HEK293T (cell line): ENCODE results near the gene TAPBP.
A peak's percentile ranks its signal among the peaks of the same experiment; 100 is the strongest.

ENCODE experiments used
- CTCF ChIA-PET: fragments of 350-600 bp; formaldehyde crosslinking; extraction: SDS; loops from one replicate; lab custom pipeline; 2021; ENCODE audit warnings: antibody characterized with exemption, inconsistent platforms; lab: Yijun Ruan, JAX
- POLR2A ChIA-PET: fragments of 350-600 bp; formaldehyde crosslinking; extraction: SDS; loops from one replicate; lab custom pipeline; 2020; ENCODE audit warnings: antibody characterized with exemption, inconsistent platforms; lab: Yijun Ruan, JAX
- DNase-seq: peaks from one replicate; pipeline ENCODE4 v3.0.0; 2012; ENCODE audit warnings: mixed read lengths; ENCODE audit errors: extremely low spot score
- ARNT ChIP-seq: fragments of 450-650 bp; IDR thresholded peaks from 2 replicates; pipeline ENCODE4 v1.6.1; 2017; ENCODE audit warnings: mild to moderate bottlenecking
- BHLHE40 ChIP-seq: fragments of 450-650 bp; IDR thresholded peaks from 2 replicates; pipeline ENCODE4 v1.6.1; 2016; ENCODE audit warnings: mild to moderate bottlenecking, moderate library complexity, borderline replicate concordance
- CTBP1 ChIP-seq: fragments of 450-650 bp; IDR thresholded peaks from 2 replicates; pipeline ENCODE4 v1.6.1; 2016; ENCODE audit warnings: borderline replicate concordance
- ELF4 ChIP-seq: fragments of 450-650 bp; IDR thresholded peaks from 2 replicates; pipeline ENCODE4 v1.6.1; 2017; ENCODE audit warnings: antibody characterized with exemption
- FOXA1 ChIP-seq: fragments of 450-650 bp; IDR thresholded peaks from 2 replicates; pipeline ENCODE4 v1.6.1; 2016; ENCODE audit warnings: mild to moderate bottlenecking
- FOXK2 ChIP-seq: fragments of 450-650 bp; IDR thresholded peaks from 2 replicates; pipeline ENCODE4 v1.6.1; 2016; ENCODE audit warnings: mild to moderate bottlenecking
- FOXM1 ChIP-seq: fragments of 450-650 bp; IDR thresholded peaks from 2 replicates; pipeline ENCODE4 v1.6.1; 2017; ENCODE audit warnings: mild to moderate bottlenecking, borderline replicate concordance
- HDGF ChIP-seq: fragments of 450-650 bp; IDR thresholded peaks from 2 replicates; pipeline ENCODE4 v1.6.1; 2017; ENCODE audit warnings: antibody characterized with exemption, borderline replicate concordance
- L3MBTL2 ChIP-seq: fragments of 450-650 bp; conservative IDR thresholded peaks from 2 replicates; pipeline ENCODE4 v1.6.1; 2016; ENCODE audit warnings: mild to moderate bottlenecking
- LEF1 ChIP-seq: fragments of 450-650 bp; IDR thresholded peaks from 2 replicates; pipeline ENCODE4 v1.6.1; 2017; ENCODE audit warnings: mild to moderate bottlenecking, borderline replicate concordance
- NFRKB ChIP-seq: fragments of 450-650 bp; IDR thresholded peaks from 2 replicates; pipeline ENCODE4 v1.6.1; 2016; ENCODE audit warnings: mild to moderate bottlenecking, moderate library complexity
- PKNOX1 ChIP-seq: fragments of 450-650 bp; IDR thresholded peaks from 2 replicates; pipeline ENCODE4 v1.6.1; 2016
- SP1 ChIP-seq: fragments of 450-650 bp; IDR thresholded peaks from 2 replicates; pipeline ENCODE4 v1.6.1; 2017
- SUZ12 ChIP-seq: fragments of 450-650 bp; IDR thresholded peaks from 2 replicates; pipeline ENCODE4 v1.6.1; 2016; ENCODE audit warnings: mild to moderate bottlenecking
- TARDBP ChIP-seq: fragments of 450-650 bp; IDR thresholded peaks from 2 replicates; pipeline ENCODE4 v1.6.1; 2016
- ZNF384 ChIP-seq: fragments of 450-650 bp; IDR thresholded peaks from 2 replicates; pipeline ENCODE4 v1.6.1; 2016

Gene TAPBP

GRCh38 chr6:33330736-33331135 is 16.9 kb upstream of the TAPBP start:
- no peak for DNase-seq
- ChIA-PET CTCF (no interaction called here), POLR2A (no interaction called here)
- TF ChIP-seq FOXK2 (no peak), L3MBTL2 (no peak), ZNF384 (no peak), SUZ12 (no peak), FOXA1 (no peak), BHLHE40 (no peak), NFRKB (no peak), TARDBP (no peak)

GRCh38 chr6:33329058-33329457 is 15.2 kb upstream of the TAPBP start:
- CTCF ChIA-PET: interaction anchor here (0.5 kb wide), 1 partner anchor 11 kb away, joined by 3 read pairs; no protein-coding TSS in a partner anchor
- TF ChIP-seq NFRKB: no peak
- no peak for TF ChIP-seq HDGF
- no peak for TF ChIP-seq SP1
- no peak for TF ChIP-seq LEF1
- no peak for TF ChIP-seq FOXK2
- TF ChIP-seq PKNOX1: no peak
- POLR2A ChIA-PET: interaction anchor here (0.7 kb wide), 1 partner anchor 1991 kb away, joined by 3 read pairs; no protein-coding TSS in a partner anchor
- DNase-seq: no peak

- DNase-seq: no peak
- no peak for TF ChIP-seq FOXM1
- TF ChIP-seq TARDBP: no peak
- ChIA-PET POLR2A (interaction anchor here (0.7 to 1.1 kb wide), 3 partner anchors 22 to 102 kb away, joined by 3 to 6 read pairs (median 4); no protein-coding TSS in a partner anchor), CTCF (interaction anchor here (0.9 kb wide), 1 partner anchor 42 kb away, joined by 3 read pairs; no protein-coding TSS in a partner anchor)
These were observed 10.2 kb upstream of the TAPBP start for GRCh38 chr6:33324125-33324524.

- no peak for DNase-seq
- no peak for TF ChIP-seq LEF1
- TF ChIP-seq FOXM1: no peak
- TF ChIP-seq ELF4: no peak
- no peak for TF ChIP-seq CTBP1
- peak; percentile 75; the same call in 1 of the 2 replicates for TF ChIP-seq L3MBTL2
- ChIA-PET POLR2A (interaction anchor here (0.7 to 1.1 kb wide), 3 partner anchors 22 to 102 kb away, joined by 3 to 6 read pairs (median 4); no protein-coding TSS in a partner anchor), CTCF (interaction anchor here (0.9 kb wide), 1 partner anchor 41 kb away, joined by 3 read pairs; no protein-coding TSS in a partner anchor)
These were observed 9.7 kb upstream of the TAPBP start for GRCh38 chr6:33323623-33323948.

GRCh38 chr6:33321227-33321626 is 7.3 kb upstream of the TAPBP start:
- TF ChIP-seq ELF4 (no peak), L3MBTL2 (no peak), ZNF384 (no peak), LEF1 (no peak), TARDBP (no peak), SUZ12 (no peak), PKNOX1 (no peak), CTBP1 (no peak), ARNT (no peak)
- ChIA-PET CTCF (no interaction called here), POLR2A (interaction anchor here (0.5 to 5.0 kb wide), 3 partner anchors 23 to 50 kb away, joined by 3 to 42 read pairs (median 5); partner anchors contain the start of genes RGL2, RPS18 and VPS52)
- no peak for DNase-seq

- no peak for DNase-seq
- ChIA-PET CTCF (no interaction called here), POLR2A (interaction anchor here (1.3 to 5.0 kb wide), 2 partner anchors 22 to 49 kb away, joined by 5 to 42 read pairs; partner anchors contain the start of genes RGL2, RPS18 and VPS52)
- no peak for TF ChIP-seq PKNOX1
- TF ChIP-seq BHLHE40: no peak
- no peak for TF ChIP-seq FOXK2
- no peak for TF ChIP-seq TARDBP
- TF ChIP-seq L3MBTL2: no peak
- TF ChIP-seq SUZ12: no peak
- TF ChIP-seq ARNT: no peak
- no peak for TF ChIP-seq SP1
- TF ChIP-seq LEF1: no peak
- no peak for TF ChIP-seq CTBP1
- TF ChIP-seq ZNF384: no peak
- TF ChIP-seq FOXA1: no peak
- TF ChIP-seq FOXM1: no peak
- no peak for TF ChIP-seq ELF4
These were observed 6.7 kb upstream of the TAPBP start for GRCh38 chr6:33320315-33321181.
